GM18868 (cell line): ENCODE data around the gene GSTM5.
"Not testable (repeated sequence)": the region's sequence is repeated elsewhere in the genome, so short reads cannot be mapped to it uniquely, and the experiment has no call there.

ENCODE experiments used
- ATAC-seq: cut with Tn5 transposase; IDR thresholded peaks from one replicate; pipeline ENCODE4 v1.9.1; 2021; ENCODE audit warnings: mild to moderate bottlenecking, moderate library complexity; ENCODE audit not compliant: unreplicated experiment

Gene GSTM5

DNA sequence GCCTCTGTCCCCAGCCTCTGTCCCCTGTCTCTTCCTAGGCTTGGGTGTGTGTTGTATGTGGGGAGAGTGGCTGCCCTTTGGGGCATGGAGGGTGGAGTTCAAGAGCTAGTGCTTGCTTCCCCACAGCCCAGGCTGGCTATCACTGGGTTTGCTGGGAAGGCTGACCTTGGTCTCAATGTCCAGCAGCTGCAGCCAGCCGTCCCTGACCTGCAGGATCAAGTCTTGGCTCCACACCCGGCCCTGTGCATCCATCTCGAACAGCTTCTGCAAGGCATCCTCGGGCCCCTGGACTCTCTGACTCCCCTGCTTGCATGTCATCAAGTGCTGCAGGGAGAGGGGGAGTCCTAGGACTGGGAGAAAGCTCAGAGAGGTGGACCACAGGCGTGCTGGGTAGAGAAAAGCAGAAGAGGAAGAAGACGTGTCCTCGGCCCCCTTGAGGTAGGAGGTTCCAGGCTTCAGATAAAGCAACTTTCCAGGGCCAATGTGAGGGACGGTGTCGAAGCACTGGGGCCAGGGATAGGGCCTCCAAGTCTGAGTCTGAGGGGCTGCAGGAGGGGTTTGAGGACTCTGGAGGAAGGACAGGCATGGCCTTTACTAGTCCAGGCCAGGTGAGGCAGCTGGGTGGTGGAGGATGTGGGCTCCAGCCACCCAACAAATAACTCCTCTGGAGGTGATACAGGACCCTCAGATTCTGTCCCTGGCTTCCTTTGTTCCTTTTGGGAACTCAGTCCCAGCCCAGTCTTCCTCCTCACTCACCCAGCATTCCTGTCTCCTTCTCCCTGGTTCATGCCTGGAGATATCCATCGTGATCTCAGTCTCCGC lies 47.7 kb downstream of the GSTM5 start:
- ATAC-seq = no peak

DNA sequence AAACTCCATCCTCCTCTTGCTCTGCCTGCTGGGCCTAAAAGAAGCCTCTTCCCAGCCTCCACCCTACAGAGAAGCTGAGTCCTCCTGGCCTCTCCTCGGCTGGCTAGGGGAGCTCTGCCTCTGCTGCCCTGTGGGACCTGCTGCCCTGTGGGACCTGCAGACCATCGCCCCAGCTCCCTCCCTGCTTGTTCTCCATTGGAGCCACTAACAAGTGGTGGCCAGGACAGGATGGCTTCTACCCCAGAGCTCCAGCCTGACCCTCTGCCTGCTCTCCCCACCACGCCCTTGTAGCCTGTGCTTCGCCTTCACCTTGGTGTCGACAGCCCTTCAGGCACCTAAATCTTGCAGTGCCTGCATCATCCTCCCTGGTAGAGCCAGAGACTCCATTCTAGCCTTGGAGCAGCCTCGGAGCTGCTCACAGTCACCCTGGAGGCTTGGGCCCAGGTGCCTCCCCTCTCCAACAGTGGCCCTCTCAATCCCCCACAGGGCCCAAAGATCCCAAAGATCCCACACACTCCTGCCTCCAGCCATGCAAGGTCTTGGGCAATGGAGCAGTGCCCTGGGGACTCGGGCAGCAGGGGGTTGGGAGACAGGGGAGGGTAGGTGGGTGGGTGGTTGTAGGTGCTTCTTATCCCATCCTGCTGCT lies 48.7 kb downstream of the GSTM5 start:
- ATAC-seq = no peak

DNA sequence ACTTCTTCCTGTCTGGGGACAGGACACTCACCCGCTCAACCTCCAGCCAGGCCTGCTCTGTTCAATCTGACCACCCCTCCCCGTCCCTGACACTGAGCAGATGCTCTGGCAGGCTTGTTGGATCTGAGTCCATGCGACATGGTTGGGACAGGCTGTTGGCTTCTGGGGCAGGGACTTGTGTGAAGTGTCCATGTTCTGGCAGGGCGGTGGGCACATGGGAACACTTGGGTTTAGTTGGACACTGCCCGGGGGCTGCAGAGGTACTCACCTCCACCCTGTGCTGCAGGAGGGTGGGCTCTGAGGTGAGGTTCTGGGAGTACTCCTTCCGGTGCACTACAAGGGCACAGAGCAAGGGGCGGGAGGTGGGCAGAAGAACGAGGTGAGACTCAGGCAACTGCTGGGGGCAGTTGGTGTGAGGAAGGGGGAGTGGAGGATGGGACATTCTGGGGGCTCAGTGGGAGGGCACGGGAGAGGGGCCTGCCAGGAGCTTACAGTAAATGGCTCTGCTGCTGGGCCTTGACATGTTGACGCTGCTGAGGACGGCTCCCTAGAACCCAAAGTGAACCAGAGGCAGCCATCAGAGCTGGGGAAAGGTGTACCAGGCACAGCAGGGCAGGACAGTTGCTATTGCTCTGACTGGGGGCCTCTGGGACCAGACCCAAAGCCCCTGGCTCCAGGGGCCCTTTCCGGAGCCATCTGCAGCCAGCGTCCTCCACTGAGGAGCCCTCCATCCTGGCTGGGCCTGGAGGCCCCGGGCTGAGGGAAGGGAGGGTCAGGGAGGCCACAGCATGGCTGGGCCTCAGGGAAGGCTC lies 49.4 kb downstream of the GSTM5 start:
- ATAC-seq = no peak

DNA sequence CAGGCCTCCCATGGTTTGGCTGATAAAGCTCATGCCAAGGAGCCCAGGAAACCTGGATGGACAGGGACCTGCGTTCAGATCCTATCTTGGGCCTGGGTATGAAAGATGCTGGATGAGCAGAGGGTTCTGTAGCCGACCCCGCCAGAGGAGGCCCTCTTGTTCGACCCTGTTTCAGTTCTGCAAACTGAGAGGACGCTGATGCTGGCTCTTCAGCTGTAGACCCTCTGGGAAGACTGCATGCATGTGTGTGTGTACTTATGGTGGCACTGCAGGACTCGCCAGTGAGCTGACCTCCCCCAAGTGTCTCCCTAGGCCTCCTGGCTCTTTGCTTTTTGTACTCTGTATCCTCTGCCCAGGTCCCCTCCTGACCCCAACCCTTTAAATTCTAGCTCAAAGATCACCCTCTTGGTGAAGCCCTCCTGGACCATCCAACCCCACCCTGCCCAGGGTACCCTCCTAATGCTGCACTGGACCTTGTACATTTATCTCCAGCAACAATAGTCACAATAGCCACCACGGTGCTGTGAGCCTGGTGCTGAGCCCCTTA lies 50.1 kb downstream of the GSTM5 start:
- ATAC-seq = no peak

DNA sequence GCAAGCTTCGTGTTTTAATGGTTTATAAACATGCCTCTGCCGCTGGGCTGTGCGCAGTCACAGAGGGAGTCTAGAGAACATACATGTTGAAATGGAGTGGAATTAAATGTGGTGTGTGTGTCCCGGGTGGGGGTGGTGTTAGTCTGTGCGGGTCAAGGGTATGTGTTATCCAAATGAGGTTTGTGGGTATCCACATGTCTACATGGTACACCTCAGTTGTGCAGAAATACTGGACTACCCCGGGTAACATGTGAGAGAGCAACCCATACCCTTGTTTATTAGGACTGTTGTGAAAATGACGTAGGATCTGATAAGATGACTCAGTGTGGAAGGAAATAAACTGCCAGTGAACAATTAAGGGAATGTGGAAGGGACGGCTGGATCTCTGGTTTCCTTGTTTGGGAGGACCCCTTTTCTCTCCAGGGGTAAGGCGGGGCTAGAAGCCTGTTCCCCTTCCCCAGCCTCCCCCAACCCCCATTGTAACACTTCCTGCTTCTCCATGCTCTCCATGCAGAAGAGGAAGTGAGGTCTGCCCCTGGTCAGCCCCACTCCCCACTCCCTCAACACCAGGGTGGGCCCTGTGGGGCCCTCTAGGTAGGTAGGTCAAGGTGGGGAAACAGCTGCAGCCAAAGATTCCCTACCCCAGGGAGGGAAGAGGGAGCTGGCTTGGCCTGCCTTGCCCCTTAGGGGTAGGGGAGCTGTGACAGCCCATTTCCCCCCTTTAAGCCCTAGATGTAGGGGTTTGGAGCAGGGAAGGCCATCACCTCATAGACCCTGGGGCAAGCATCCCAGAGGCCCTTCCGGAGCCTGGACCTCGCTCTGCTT lies 51.0 kb downstream of the GSTM5 start:
- ATAC-seq = no peak

DNA sequence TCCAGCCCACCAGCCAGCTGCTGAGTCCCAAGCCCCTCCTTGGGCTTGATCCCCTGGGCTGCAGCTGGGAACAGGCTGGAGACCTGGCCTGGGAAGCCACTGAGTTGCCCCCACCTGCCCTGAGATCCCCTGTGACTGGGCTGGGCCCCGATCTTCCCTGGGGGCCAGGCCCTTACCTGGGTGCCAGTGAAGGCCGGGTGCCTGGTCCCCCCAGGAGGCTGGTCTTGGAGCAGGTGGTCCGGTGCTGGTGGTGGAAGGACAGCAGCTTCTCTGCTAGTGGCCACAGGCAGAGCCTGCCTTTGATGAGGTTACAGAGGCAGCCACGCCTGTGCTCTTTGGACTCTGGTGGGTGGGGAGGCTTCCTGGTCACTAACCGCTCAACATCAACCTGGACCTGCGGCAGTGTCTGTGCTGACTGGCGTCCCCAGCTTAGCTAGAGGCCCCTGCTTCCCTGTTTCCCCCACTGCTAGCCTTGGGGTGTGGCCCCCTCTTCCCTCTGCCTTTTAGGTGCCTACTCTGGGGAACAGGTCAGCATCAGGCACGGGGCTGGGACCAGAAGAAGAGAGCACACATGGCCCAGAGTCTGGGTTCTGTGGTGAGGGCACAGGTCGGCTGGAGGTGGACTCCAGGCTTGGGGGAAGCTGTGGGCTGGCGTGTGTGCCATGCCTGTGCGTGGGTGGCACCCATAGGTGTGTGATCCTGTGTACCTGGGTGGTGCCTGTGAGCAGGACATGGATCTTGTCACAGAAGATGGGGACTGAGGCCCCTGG lies 51.8 kb downstream of the GSTM5 start, which contains the start of gene EPS8L3:
Gene EPS8L3, minus strand, starts transcription at position 278 of the 770 bp plus-strand sequence. CDS start 2,174 bp downstream, outside the sequence.
- no peak for ATAC-seq

DNA sequence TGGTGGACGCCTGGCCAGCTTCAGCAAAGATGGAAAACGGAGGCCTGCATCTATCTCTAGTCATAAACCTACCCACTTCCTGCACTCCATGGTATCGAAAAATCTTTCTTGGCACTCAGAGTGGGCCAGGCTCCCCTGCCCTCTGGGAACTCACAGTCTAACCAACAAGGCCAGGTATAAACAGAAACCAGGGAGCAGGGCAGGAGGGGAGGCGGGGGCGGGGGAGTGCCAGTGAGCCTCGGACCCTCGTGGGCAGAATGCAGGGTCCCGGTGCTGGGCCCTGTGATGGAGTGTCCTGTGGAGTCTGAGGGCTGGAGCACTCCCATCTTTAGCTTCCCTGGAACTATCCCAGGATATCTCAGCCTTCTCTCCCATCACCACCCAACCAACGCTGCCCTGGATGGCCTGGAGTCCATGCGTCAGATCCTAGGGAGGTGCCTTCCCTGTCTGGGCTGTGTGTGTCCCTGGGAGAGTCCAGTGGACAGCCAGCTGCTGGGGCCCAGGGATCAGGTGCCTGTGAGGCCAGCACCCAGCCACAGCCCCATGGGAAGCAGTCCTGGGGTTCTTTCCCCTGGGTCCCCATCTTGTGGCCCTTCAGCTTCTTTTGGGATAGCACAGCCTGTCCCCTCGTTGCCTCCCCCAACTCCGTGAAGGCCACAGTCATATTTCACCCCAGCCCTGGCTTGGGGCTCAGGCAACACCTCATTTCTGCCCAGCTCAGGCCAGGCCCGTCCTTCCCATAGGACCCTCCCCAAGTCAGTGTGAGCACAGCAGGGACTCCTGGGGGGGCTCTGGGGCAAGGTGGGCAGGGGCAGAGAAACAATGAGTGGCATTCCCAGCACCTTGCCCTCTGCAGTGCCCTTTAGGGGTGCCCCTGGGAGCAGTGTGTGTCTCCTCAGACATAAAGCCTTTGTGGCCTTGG lies 52.8 kb downstream of the GSTM5 start:
- ATAC-seq = no peak

DNA sequence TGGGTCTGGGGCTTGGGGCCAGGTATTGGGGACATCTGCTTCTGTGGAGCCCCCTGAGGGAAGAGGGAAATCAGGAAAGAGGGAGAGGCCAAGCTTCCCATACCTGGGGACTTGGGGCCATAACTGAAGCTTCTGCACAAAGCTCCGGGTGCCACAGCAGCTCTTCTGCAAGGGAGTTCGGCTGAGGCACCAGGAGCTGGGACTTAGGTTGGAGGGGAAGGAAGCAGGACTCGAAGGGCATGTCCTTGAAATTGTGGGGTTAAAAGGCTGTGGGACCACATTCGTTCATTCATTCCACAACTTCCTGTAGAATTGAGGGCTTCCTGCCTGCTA lies 53.4 kb downstream of the GSTM5 start:
- ATAC-seq = no peak

DNA sequence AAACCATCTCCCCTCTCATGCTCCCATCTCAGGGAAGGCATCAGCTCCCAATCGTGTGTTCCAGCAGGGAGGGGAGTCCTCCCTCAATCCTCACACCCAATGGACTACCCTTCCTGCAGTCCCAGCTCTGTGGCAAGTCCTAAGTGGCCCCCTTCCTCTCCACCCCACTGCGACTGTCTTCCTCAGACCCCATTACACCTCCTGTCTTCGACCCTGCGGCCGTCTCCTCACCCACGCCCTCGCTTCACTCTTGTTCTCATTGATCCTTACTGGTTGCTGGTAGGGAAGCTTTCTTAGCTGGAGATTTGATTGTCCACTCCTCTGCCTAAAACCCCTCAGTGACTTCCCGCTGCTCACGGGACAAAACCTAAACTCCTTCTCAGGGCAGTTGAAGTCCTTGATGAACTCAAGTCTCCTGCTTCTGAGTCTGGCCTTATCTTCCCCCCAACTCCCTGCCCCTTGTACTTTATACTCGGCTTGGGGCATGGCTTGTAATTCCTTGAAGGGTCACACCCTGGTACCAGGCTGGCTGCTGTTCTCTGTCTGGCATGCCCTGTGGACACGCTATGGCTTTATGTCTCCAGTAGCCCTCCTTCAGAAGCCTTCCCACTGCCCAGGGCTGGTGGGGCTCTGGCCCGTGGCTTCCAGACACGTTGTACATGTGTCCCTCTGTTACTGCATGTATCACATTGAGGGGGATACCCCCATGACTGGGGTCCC lies 54.0 kb downstream of the GSTM5 start:
- ATAC-seq = no peak

DNA sequence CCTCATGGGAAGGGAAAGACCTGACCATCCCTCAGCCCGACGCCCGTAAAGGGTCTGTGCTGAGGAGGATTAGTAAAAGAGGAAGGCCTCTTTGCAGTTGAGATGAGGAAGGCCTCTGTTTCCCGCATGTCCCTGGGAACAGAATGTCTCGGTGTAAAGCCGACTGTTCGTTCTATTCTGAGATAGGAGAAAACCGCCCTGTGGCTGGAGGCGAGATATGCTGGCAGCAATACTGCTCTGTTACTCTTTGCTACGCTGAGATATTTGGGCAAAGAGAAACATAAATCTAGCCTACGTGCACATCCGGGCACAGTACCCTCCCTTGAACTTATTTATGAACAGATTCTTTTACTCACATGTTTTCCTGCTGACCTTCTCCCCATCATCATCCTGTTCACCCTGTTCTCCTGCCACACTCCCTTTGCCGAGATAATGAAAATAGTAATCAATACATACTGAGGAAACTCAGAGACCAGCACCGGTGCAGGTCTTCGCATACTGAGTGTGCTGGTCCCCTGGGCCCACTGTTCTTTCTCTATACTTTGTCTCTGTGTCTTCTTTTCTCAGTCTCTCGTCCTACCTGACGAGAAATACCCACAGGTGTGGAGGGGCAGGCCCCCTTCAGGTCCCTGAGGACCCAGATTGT lies 55.1 kb downstream of the GSTM5 start:
- not testable (repeated sequence) for ATAC-seq
